Measurements from ENCODE around the gene MALL. TPM values are rescaled to one million over a fixed set of nuclear protein-coding genes. Genes with fewer than 3 reads are reported as not detected.
"Not testable (repeated sequence)": the region's sequence is repeated elsewhere in the genome, so short reads cannot be mapped to it uniquely, and the experiment has no call there.

The MALL gene
- total RNA-seq, 1 donor from 2014 or later, result 1.1 TPM

GRCh38 chr2:110059009-110059693 lies 56.5 kb downstream of the MALL start:
- not testable (repeated sequence) for H3K36me3 ChIP-seq; H3K79me2 ChIP-seq (ENCODE audit: low read depth); H3K4me1 ChIP-seq; H3F3A ChIP-seq (ENCODE audit: low read depth); H3K4me3 Mint-ChIP-seq; H2AFZ ChIP-seq (replicated peaks); H3K27me3 ChIP-seq; H3K9me3 Mint-ChIP-seq; H3K36me3 Mint-ChIP-seq; H3K27me3 Mint-ChIP-seq (ENCODE audit: insufficient read depth, low read depth); H4K20me1 ChIP-seq (ENCODE audit: low read depth); H3K27ac ChIP-seq; DNase-seq (ENCODE audit: low spot score); H3K4me3 ChIP-seq; H3K27ac Mint-ChIP-seq; H3K4me1 Mint-ChIP-seq; H3K9ac ChIP-seq; H3K9me3 ChIP-seq (ENCODE audit: low read depth); H3K4me2 ChIP-seq

- not testable (repeated sequence) for H3K79me2 ChIP-seq (ENCODE audit: low read depth); H3K9me3 Mint-ChIP-seq; H3K9me3 ChIP-seq (ENCODE audit: low read depth)
Measured at GRCh38 chr2:110058034-110058433, 57.6 kb downstream of the MALL start.

GRCh38 chr2:110055819-110056408 lies 59.7 kb downstream of the MALL start:
- not testable (repeated sequence) for H3K9ac ChIP-seq; H3K27me3 Mint-ChIP-seq (ENCODE audit: insufficient read depth, low read depth); H3K36me3 Mint-ChIP-seq; H3K79me2 ChIP-seq (ENCODE audit: low read depth); H3K27ac Mint-ChIP-seq; H3K27ac ChIP-seq; DNase-seq (ENCODE audit: low spot score); H3K9me3 ChIP-seq (ENCODE audit: low read depth); H3K4me1 ChIP-seq; H3K4me2 ChIP-seq; H3K9me3 Mint-ChIP-seq; H2AFZ ChIP-seq (replicated peaks); H3K4me3 ChIP-seq; H3K27me3 ChIP-seq; H3K36me3 ChIP-seq; H3K4me3 Mint-ChIP-seq; H3F3A ChIP-seq (ENCODE audit: low read depth); H3K4me1 Mint-ChIP-seq; H4K20me1 ChIP-seq (ENCODE audit: low read depth)

More at GRCh38 chr2:110058034-110058433, 57.6 kb downstream of the MALL start:
- H3K36me3 Mint-ChIP-seq; H3K27me3 ChIP-seq; H3K27ac ChIP-seq; H4K20me1 ChIP-seq (ENCODE audit: low read depth); H3K4me1 ChIP-seq; H3K4me2 ChIP-seq; H3F3A ChIP-seq (ENCODE audit: low read depth); H3K4me3 ChIP-seq; H3K27ac Mint-ChIP-seq; DNase-seq (ENCODE audit: low spot score); H3K4me3 Mint-ChIP-seq; H3K36me3 ChIP-seq; H2AFZ ChIP-seq (replicated peaks); H3K9ac ChIP-seq; H3K27me3 Mint-ChIP-seq (ENCODE audit: insufficient read depth, low read depth); H3K4me1 Mint-ChIP-seq: not testable (repeated sequence)

- not testable (repeated sequence) for H3K9me3 Mint-ChIP-seq; H3K4me1 ChIP-seq; H3K27ac ChIP-seq; H3K4me1 Mint-ChIP-seq; H3K79me2 ChIP-seq (ENCODE audit: low read depth); H3K9me3 ChIP-seq (ENCODE audit: low read depth); H3K9ac ChIP-seq; H3F3A ChIP-seq (ENCODE audit: low read depth); H3K4me3 ChIP-seq; H3K4me2 ChIP-seq; H4K20me1 ChIP-seq (ENCODE audit: low read depth); H3K27me3 ChIP-seq; H3K27me3 Mint-ChIP-seq (ENCODE audit: insufficient read depth, low read depth); H3K36me3 ChIP-seq; H3K36me3 Mint-ChIP-seq
- DNase-seq (ENCODE audit: low spot score), result peak; percentile 13
- peak overlapping the region; percentile 30 for H2AFZ ChIP-seq (replicated peaks)
- Mint-ChIP-seq H3K4me3 (peak overlapping the region; percentile 41), H3K27ac (peak overlapping the region; percentile 93)
Measured at GRCh38 chr2:110054521-110055407, 60.9 kb downstream of the MALL start.

- not testable (repeated sequence) for H3F3A ChIP-seq (ENCODE audit: low read depth); H2AFZ ChIP-seq (replicated peaks); H3K36me3 Mint-ChIP-seq; H3K27ac Mint-ChIP-seq; H3K4me3 Mint-ChIP-seq; H3K79me2 ChIP-seq (ENCODE audit: low read depth); H3K4me3 ChIP-seq; DNase-seq (ENCODE audit: low spot score); H3K9me3 Mint-ChIP-seq; H3K4me1 ChIP-seq; H3K27me3 ChIP-seq; H3K9me3 ChIP-seq (ENCODE audit: low read depth); H3K27ac ChIP-seq; H4K20me1 ChIP-seq (ENCODE audit: low read depth); H3K27me3 Mint-ChIP-seq (ENCODE audit: insufficient read depth, low read depth); H3K4me2 ChIP-seq; H3K4me1 Mint-ChIP-seq; H3K9ac ChIP-seq; H3K36me3 ChIP-seq
Measured at GRCh38 chr2:110053688-110054087, 61.9 kb downstream of the MALL start.

- H3K27me3 ChIP-seq; H4K20me1 ChIP-seq (ENCODE audit: low read depth); H3K4me2 ChIP-seq; H3K4me1 ChIP-seq; H3K4me3 ChIP-seq; H3K79me2 ChIP-seq (ENCODE audit: low read depth); H3K9me3 ChIP-seq (ENCODE audit: low read depth); H3K27me3 Mint-ChIP-seq (ENCODE audit: insufficient read depth, low read depth); H3K27ac ChIP-seq; H3F3A ChIP-seq (ENCODE audit: low read depth); H3K9ac ChIP-seq; H3K36me3 Mint-ChIP-seq; DNase-seq (ENCODE audit: low spot score); H3K36me3 ChIP-seq; H3K27ac Mint-ChIP-seq; H2AFZ ChIP-seq (replicated peaks); H3K4me1 Mint-ChIP-seq; H3K9me3 Mint-ChIP-seq; H3K4me3 Mint-ChIP-seq: not testable (repeated sequence)
Measured at GRCh38 chr2:110052166-110052565, 63.5 kb downstream of the MALL start.

GRCh38 chr2:110050222-110050621 lies 65.4 kb downstream of the MALL start:
- H4K20me1 ChIP-seq (ENCODE audit: low read depth); H3K9me3 ChIP-seq (ENCODE audit: low read depth); H2AFZ ChIP-seq (replicated peaks); H3K36me3 ChIP-seq; H3K4me2 ChIP-seq; H3K27ac ChIP-seq; H3K27ac Mint-ChIP-seq; H3K4me3 ChIP-seq; H3K9me3 Mint-ChIP-seq; H3K9ac ChIP-seq; H3K27me3 Mint-ChIP-seq (ENCODE audit: insufficient read depth, low read depth); H3F3A ChIP-seq (ENCODE audit: low read depth); H3K79me2 ChIP-seq (ENCODE audit: low read depth); H3K27me3 ChIP-seq; H3K36me3 Mint-ChIP-seq; H3K4me1 ChIP-seq; DNase-seq (ENCODE audit: low spot score); H3K4me1 Mint-ChIP-seq; H3K4me3 Mint-ChIP-seq: not testable (repeated sequence)

GRCh38 chr2:110049769-110050168 lies 65.9 kb downstream of the MALL start:
- H3K27ac Mint-ChIP-seq; H3K36me3 ChIP-seq; H4K20me1 ChIP-seq (ENCODE audit: low read depth); H3K4me1 Mint-ChIP-seq; H3K9ac ChIP-seq; H3K9me3 Mint-ChIP-seq; H3K4me1 ChIP-seq; H3K36me3 Mint-ChIP-seq; H3K4me3 Mint-ChIP-seq; H3K4me2 ChIP-seq; H3K79me2 ChIP-seq (ENCODE audit: low read depth); H3K27me3 Mint-ChIP-seq (ENCODE audit: insufficient read depth, low read depth); H3K27ac ChIP-seq; H3K4me3 ChIP-seq; H3F3A ChIP-seq (ENCODE audit: low read depth); H3K9me3 ChIP-seq (ENCODE audit: low read depth); DNase-seq (ENCODE audit: low spot score); H2AFZ ChIP-seq (replicated peaks); H3K27me3 ChIP-seq: not testable (repeated sequence)

All from neural progenitor cell (in vitro differentiated cells).